Upper lobe of right lung (tissue), 1 donor: ENCODE measurements around the gene UBFD1. TPM values are rescaled to one million over a fixed set of nuclear protein-coding genes. Genes with fewer than 3 reads are reported as not detected.

Experiments
- ATAC-seq: fragments of 200-7000 bp; cut with Tn5 transposase; one replicate; pipeline ENCODE4 v1.9.1; 2020; ENCODE audit warnings: mild to moderate bottlenecking, moderate library complexity
- DNase-seq: peaks from one replicate; pipeline ENCODE4 v3.0.0-alpha.2; 2020
- H3K27ac ChIP-seq: fragments of 200-600 bp; one replicate; pipeline ENCODE4 v1.8.0; 2022
- H3K27me3 ChIP-seq: fragments of 200-600 bp; one replicate; pipeline ENCODE4 v1.8.0; 2022; ENCODE audit warnings: mild to moderate bottlenecking
- H3K36me3 ChIP-seq: fragments of 200-600 bp; one replicate; pipeline ENCODE4 v1.8.0; 2022
- H3K4me1 ChIP-seq: fragments of 200-600 bp; one replicate; pipeline ENCODE4 v1.8.0; 2022
- H3K4me3 ChIP-seq: fragments of 200-600 bp; one replicate; pipeline ENCODE4 v1.8.0; 2022; ENCODE audit warnings: mild to moderate bottlenecking
- H3K9me3 ChIP-seq: fragments of 200-600 bp; one replicate; pipeline ENCODE4 v1.8.0; 2022
- CTCF ChIP-seq: fragments of 200-600 bp; IDR thresholded peaks from one replicate; pipeline ENCODE4 v1.8.0; 2022; ENCODE audit warnings: antibody characterized with exemption
- intact Hi-C: fragments of 100-400 bp; cut with DNase I; formaldehyde crosslinking; loops from one replicate; pipeline ENCODE4 v1.11.0; 2022
- total RNA-seq: library from RNA; stranded (reverse); fragmentation: NEBNext Ultra II Directional; extraction: Animal tissue kit (Norgen Biotek cat#: 25700); gene quantifications from one replicate; pipeline ENCODE4 v1.2.1, GENCODE V29; 2021
- donor health status: DM: no; HTN: yes; CAD: no; lungs with severe emphysema.

UBFD1 gene
- total RNA-seq, 1 donor from 2014 or later, result 42.3 TPM

- Histone ChIP-seq H3K36me3 (peaks cover 99% of the 10 kb centered on the region), H3K27ac (no peak overlapping the region), H3K9me3 (no peaks in the 10 kb centered on the region), H3K4me1 (no peaks in the 10 kb centered on the region), H3K27me3 (no peaks in the 10 kb centered on the region), H3K4me3 (no peak overlapping the region)
- DNase-seq, result no peak
- no peak for TF ChIP-seq CTCF
- ATAC-seq, result no peak
- intact Hi-C loops, result no loop called here
Measured at GRCh38 chr16:23566724-23567123, 9.2 kb downstream of the UBFD1 start.

- no peak for TF ChIP-seq CTCF
- Histone ChIP-seq H3K9me3 (no peaks in the 10 kb centered on the region), H3K27me3 (no peaks in the 10 kb centered on the region), H3K36me3 (peaks cover 99% of the 10 kb centered on the region), H3K27ac (no peak overlapping the region), H3K4me1 (no peaks in the 10 kb centered on the region), H3K4me3 (no peak overlapping the region)
- DNase-seq (no peak), ATAC-seq (no peak)
- intact Hi-C loops, result no loop called here
Measured at GRCh38 chr16:23567602-23568001, 10.1 kb downstream of the UBFD1 start.

GRCh38 chr16:23570992-23571632, 13.6 kb downstream of the UBFD1 start:
- TF ChIP-seq CTCF, result no peak
- Histone ChIP-seq H3K27me3 (no peaks in the 10 kb centered on the region), H3K36me3 (peaks cover 96% of the 10 kb centered on the region), H3K27ac (no peak overlapping the region), H3K4me1 (no peaks in the 10 kb centered on the region), H3K4me3 (no peak overlapping the region), H3K9me3 (no peaks in the 10 kb centered on the region)
- peak; percentile 74 for ATAC-seq
- intact Hi-C loops, result no loop called here
- DNase-seq, result no peak

GRCh38 chr16:23571895-23572294, 14.4 kb downstream of the UBFD1 start:
- Histone ChIP-seq H3K4me3 (no peak overlapping the region), H3K27me3 (no peaks in the 10 kb centered on the region), H3K9me3 (no peaks in the 10 kb centered on the region), H3K4me1 (no peaks in the 10 kb centered on the region), H3K36me3 (peaks cover 96% of the 10 kb centered on the region), H3K27ac (no peak overlapping the region)
- ATAC-seq, result no peak
- intact Hi-C loops, result no loop called here
- TF ChIP-seq CTCF, result no peak
- no peak for DNase-seq

GRCh38 chr16:23572394-23572793, 14.9 kb downstream of the UBFD1 start:
- ATAC-seq (no peak), DNase-seq (no peak)
- no peak for TF ChIP-seq CTCF
- no peaks in the 10 kb centered on the region for H3K9me3 ChIP-seq
- no peak overlapping the region for H3K4me3 ChIP-seq
- no peak overlapping the region for H3K27ac ChIP-seq
- H3K4me1 ChIP-seq, result no peaks in the 10 kb centered on the region
- H3K36me3 ChIP-seq, result peaks cover 96% of the 10 kb centered on the region
- no peaks in the 10 kb centered on the region for H3K27me3 ChIP-seq
- intact Hi-C loops, result no loop called here

- no peak for TF ChIP-seq CTCF
- intact Hi-C loops, result no loop called here
- no peak overlapping the region for H3K4me3 ChIP-seq
- H3K27me3 ChIP-seq, result no peaks in the 10 kb centered on the region
- DNase-seq (no peak), ATAC-seq (no peak)
- peaks cover 86% of the 10 kb centered on the region for H3K36me3 ChIP-seq
- H3K4me1 ChIP-seq, result peaks cover 4% of the 10 kb centered on the region
- no peaks in the 10 kb centered on the region for H3K9me3 ChIP-seq
- no peak overlapping the region for H3K27ac ChIP-seq
Measured at GRCh38 chr16:23573817-23574216, 16.3 kb downstream of the UBFD1 start.
